ENCODE results near the gene CLTB. TPM values are rescaled to one million over a fixed set of nuclear protein-coding genes. Genes with fewer than 3 reads are reported as not detected.

The CLTB gene
- total RNA-seq, 8 experiments from 2014 or later = 60.6 to 245 (median 89.7) TPM

GRCh38 chr5:176420972-176421544, 4.7 kb upstream of the CLTB start:
- Histone ChIP-seq H3K4me1 (replicated peaks in 1 of 2) (peaks cover 6 to 7% of the 10 kb centered on the region in 2 donors), H3K27ac (no peak overlapping the region), H3K4me3 (no peak overlapping the region)
- in situ Hi-C loops (cut with MboI; ENCODE audit: low pct_unique_long_range_greater_than_20kb in 2 of 9, low sequenced_read_pairs in 9 of 9, unreplicated experiment in 9 of 9) = no loop called here
- no peak for ATAC-seq (replicated peaks in 6 of 8)
- WGBS, 10 experiments = 44 to 100% (median 69%) methylated on average over 1 to 2 of the region's 2 CpGs; no CpG with 5 or more reads in 2 of the 10 experiments

- ATAC-seq (replicated peaks in 6 of 8) = no peak
- in situ Hi-C loops (cut with MboI; ENCODE audit: low pct_unique_long_range_greater_than_20kb in 2 of 9, low sequenced_read_pairs in 9 of 9, unreplicated experiment in 9 of 9) = no loop called here
- no peak overlapping the region for H3K4me3 ChIP-seq
- whole genome bisulfite sequencing, 10 experiments = 63 to 100% (median 88%) methylated on average over 1 to 5 of the region's 5 CpGs
- H3K4me1 ChIP-seq (replicated peaks in 1 of 2) = peaks cover 6 to 13% of the 10 kb centered on the region in 2 donors
- H3K27ac ChIP-seq = no peak overlapping the region
Observed at GRCh38 chr5:176420086-176420485, 3.7 kb upstream of the CLTB start.

- H3K4me1 ChIP-seq (replicated peaks in 1 of 2) = peaks cover 6 to 18% of the 10 kb centered on the region in 2 donors
- ATAC-seq (replicated peaks in 6 of 8) = no peak
- no peak overlapping the region for H3K4me3 ChIP-seq
- H3K27ac ChIP-seq = no peak overlapping the region
- in situ Hi-C loops (cut with MboI; ENCODE audit: low pct_unique_long_range_greater_than_20kb in 2 of 9, low sequenced_read_pairs in 9 of 9, unreplicated experiment in 9 of 9) = no loop called here
- WGBS, 10 experiments = 53 to 100% (median 87%) methylated on average over 1 to 7 of the region's 9 CpGs; no CpG with 5 or more reads in 3 of the 10 experiments
Observed at GRCh38 chr5:176418251-176418650, 1.9 kb upstream of the CLTB start.

GRCh38 chr5:176416965-176417364, 626 bp upstream of the CLTB start:
- no peak for ATAC-seq (replicated peaks in 6 of 8)
- in situ Hi-C loops (cut with MboI; ENCODE audit: low pct_unique_long_range_greater_than_20kb in 2 of 9, low sequenced_read_pairs in 9 of 9, unreplicated experiment in 9 of 9) = no loop called here

GRCh38 chr5:176415240-176415951, 943 bp downstream of the CLTB start:
- peaks cover 6 to 18% of the 10 kb centered on the region in 2 donors for H3K4me1 ChIP-seq (replicated peaks in 1 of 2)
- 33 to 94% (median 81%) methylated on average over 1 to 10 of the region's 13 CpGs; no CpG with 5 or more reads in 1 of the 10 experiments for WGBS, 10 experiments
- in situ Hi-C loops (cut with MboI; ENCODE audit: low pct_unique_long_range_greater_than_20kb in 2 of 9, low sequenced_read_pairs in 9 of 9, unreplicated experiment in 9 of 9) = no loop called here
- peak overlapping the region; percentile 79 to 85 (median 80) for H3K4me3 ChIP-seq
- peak overlapping the region in 1 of 2 donors; percentile 68 for H3K27ac ChIP-seq
- ATAC-seq (replicated peaks in 6 of 8) = no peak

More at GRCh38 chr5:176416965-176417364, 626 bp upstream of the CLTB start:
- whole genome bisulfite sequencing, 10 experiments = 67 to 100% (median 82%) methylated on average over 3 to 8 of the region's 11 CpGs; no CpG with 5 or more reads in 3 of the 10 experiments
- H3K27ac ChIP-seq = no peak overlapping the region
- H3K4me1 ChIP-seq (replicated peaks in 1 of 2) = peaks cover 6 to 18% of the 10 kb centered on the region in 2 donors
- H3K4me3 ChIP-seq = peak overlapping the region; percentile 79 to 85 (median 80)

GRCh38 chr5:176414704-176415103, 1.6 kb downstream of the CLTB start:
- Histone ChIP-seq H3K4me3 (no peak overlapping the region), H3K27ac (no peak overlapping the region), H3K4me1 (replicated peaks in 1 of 2) (peaks cover 6 to 18% of the 10 kb centered on the region in 2 donors)
- in situ Hi-C loops (cut with MboI; ENCODE audit: low pct_unique_long_range_greater_than_20kb in 2 of 9, low sequenced_read_pairs in 9 of 9, unreplicated experiment in 9 of 9) = no loop called here
- no peak for ATAC-seq (replicated peaks in 6 of 8)
- 40 to 100% (median 66%) methylated on average over 1 to 3 of the region's 3 CpGs; no CpG with 5 or more reads in 3 of the 10 experiments for WGBS, 10 experiments

- no peak for ATAC-seq (replicated peaks in 6 of 8)
- H3K27ac ChIP-seq = no peak overlapping the region
Observed at GRCh38 chr5:176413709-176414191, 2.6 kb downstream of the CLTB start.

GRCh38 chr5:176413255-176413565, 3.1 kb downstream of the CLTB start:
- Histone ChIP-seq H3K4me3 (no peak overlapping the region), H3K27ac (no peak overlapping the region), H3K4me1 (replicated peaks in 1 of 2) (peaks cover 6 to 18% of the 10 kb centered on the region in 2 donors)
- in situ Hi-C loops (cut with MboI; ENCODE audit: low pct_unique_long_range_greater_than_20kb in 2 of 9, low sequenced_read_pairs in 9 of 9, unreplicated experiment in 9 of 9) = no loop called here
- peak in 1 of 8 experiments; percentile 3 for ATAC-seq (replicated peaks in 6 of 8)
- 100% methylated on average over 2 of the region's 2 CpGs; no CpG with 5 or more reads in 8 of the 10 experiments for WGBS, 10 experiments

More at GRCh38 chr5:176413709-176414191, 2.6 kb downstream of the CLTB start:
- whole genome bisulfite sequencing, 10 experiments = 80 to 90% methylated on average over 2 to 4 of the region's 7 CpGs; no CpG with 5 or more reads in 8 of the 10 experiments
- Histone ChIP-seq H3K4me3 (no peak overlapping the region), H3K4me1 (replicated peaks in 1 of 2) (peaks cover 6 to 18% of the 10 kb centered on the region in 2 donors)
- in situ Hi-C loops (cut with MboI; ENCODE audit: low pct_unique_long_range_greater_than_20kb in 2 of 9, low sequenced_read_pairs in 9 of 9, unreplicated experiment in 9 of 9) = no loop called here

- in situ Hi-C loops (cut with MboI; ENCODE audit: low pct_unique_long_range_greater_than_20kb in 2 of 9, low sequenced_read_pairs in 9 of 9, unreplicated experiment in 9 of 9) = no loop called here
Observed at GRCh38 chr5:176412517-176413254, 3.7 kb downstream of the CLTB start.

GRCh38 chr5:176410486-176411180, 5.7 kb downstream of the CLTB start:
- in situ Hi-C loops (cut with MboI; ENCODE audit: low pct_unique_long_range_greater_than_20kb in 2 of 9, low sequenced_read_pairs in 9 of 9, unreplicated experiment in 9 of 9) = no loop called here
- Histone ChIP-seq H3K27ac (no peak overlapping the region), H3K4me1 (replicated peaks in 1 of 2) (peaks cover 0 to 10% of the 10 kb centered on the region in 2 donors), H3K4me3 (no peak overlapping the region)
- WGBS, 10 experiments = 50 to 100% (median 82%) methylated on average over 1 to 3 of the region's 5 CpGs; no CpG with 5 or more reads in 4 of the 10 experiments
- ATAC-seq (replicated peaks in 6 of 8) = no peak

More at GRCh38 chr5:176412517-176413254, 3.7 kb downstream of the CLTB start:
- Histone ChIP-seq H3K27ac (no peak overlapping the region), H3K4me1 (replicated peaks in 1 of 2) (peaks cover 6 to 18% of the 10 kb centered on the region in 2 donors), H3K4me3 (no peak overlapping the region)
- WGBS, 10 experiments = 20 to 100% (median 81%) methylated on average over 1 to 6 of the region's 10 CpGs; no CpG with 5 or more reads in 2 of the 10 experiments
- ATAC-seq (replicated peaks in 6 of 8) = no peak

GRCh38 chr5:176409765-176410164, 6.6 kb downstream of the CLTB start:
- Histone ChIP-seq H3K4me3 (no peak overlapping the region), H3K27ac (no peak overlapping the region), H3K4me1 (replicated peaks in 1 of 2) (peaks cover 0 to under 1% of the 10 kb centered on the region in 2 donors)
- 60 to 100% (median 99%) methylated on average over 1 to 4 of the region's 4 CpGs; no CpG with 5 or more reads in 6 of the 10 experiments for WGBS, 10 experiments
- in situ Hi-C loops (cut with MboI; ENCODE audit: low pct_unique_long_range_greater_than_20kb in 2 of 9, low sequenced_read_pairs in 9 of 9, unreplicated experiment in 9 of 9) = no loop called here
- no peak for ATAC-seq (replicated peaks in 6 of 8)

GRCh38 chr5:176408590-176408989, 7.7 kb downstream of the CLTB start:
- no peaks in the 10 kb centered on the region for H3K4me1 ChIP-seq (replicated peaks in 1 of 2)
- no peak overlapping the region for H3K4me3 ChIP-seq
- ATAC-seq (replicated peaks in 6 of 8) = no peak
- in situ Hi-C loops (cut with MboI; ENCODE audit: low pct_unique_long_range_greater_than_20kb in 2 of 9, low sequenced_read_pairs in 9 of 9, unreplicated experiment in 9 of 9) = no loop called here
- 60 to 97% (median 87%) methylated on average over 1 to 5 of the region's 5 CpGs; no CpG with 5 or more reads in 5 of the 10 experiments for WGBS, 10 experiments
- H3K27ac ChIP-seq = no peak overlapping the region
